Measurements from ENCODE around the gene SF1. TPM values are rescaled to one million over a fixed set of nuclear protein-coding genes. Genes with fewer than 3 reads are reported as not detected.

Gene SF1
- total RNA-seq, 2 experiments from 2014 or later: 442 to 462 TPM

DNA sequence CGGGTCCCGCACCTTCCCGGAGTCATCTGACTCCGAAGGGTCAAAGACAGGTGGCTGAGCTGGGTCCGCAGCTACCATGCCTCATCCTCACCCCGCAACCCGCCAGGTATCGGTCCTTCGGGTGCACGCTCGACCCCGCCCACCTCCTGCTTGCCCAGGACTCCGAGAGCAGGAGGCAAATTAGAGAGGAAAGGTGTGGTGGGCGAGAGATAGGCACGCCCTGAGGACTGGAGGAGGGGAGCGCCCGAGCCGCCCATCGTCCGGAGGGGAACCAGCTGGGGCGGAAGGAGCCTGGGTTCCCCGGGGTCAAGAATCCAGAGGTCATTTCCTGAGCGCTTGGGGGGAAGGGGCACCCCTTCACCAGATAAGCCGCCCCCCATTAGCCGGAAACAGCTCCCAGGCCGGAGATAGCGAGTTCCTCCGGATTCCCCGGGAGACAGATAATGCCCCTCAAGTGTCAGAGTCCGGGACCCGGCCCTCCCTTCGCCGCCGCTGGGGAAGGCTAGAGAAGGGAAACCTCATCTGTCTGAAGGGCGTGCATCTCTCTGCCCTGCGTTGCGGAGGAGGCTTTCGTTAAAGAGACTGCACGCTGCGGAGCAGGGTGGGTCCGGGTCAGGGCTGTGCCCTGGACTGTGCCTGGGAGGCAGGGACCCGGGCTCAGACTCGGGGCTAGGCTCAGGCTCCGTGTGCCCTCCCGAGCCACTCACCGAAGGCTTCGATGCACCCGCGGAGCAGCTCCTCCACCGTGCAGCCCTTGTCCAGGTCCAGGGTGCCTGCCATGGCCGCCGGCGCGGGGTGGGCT lies 36.1 kb downstream of the SF1 start:
- Mint-ChIP-seq H3K4me3 (peak overlapping the region; percentile 67), H3K36me3 (peaks cover 10% of the 10 kb centered on the region), H3K9me3 (ENCODE audit: low read depth) (no peaks in the 10 kb centered on the region), H3K4me1 (peaks cover 26% of the 10 kb centered on the region), H3K27me3 (no peaks in the 10 kb centered on the region), H3K27ac (no peak overlapping the region)
- CTCF ChIA-PET: interaction anchor here (0.6 to 12.7 kb wide), 21 partner anchors 9 to 523 kb away, joined by 3 to 294 read pairs (median 5); partner anchors contain the start of genes CDC42BPG, MEN1, PYGM and SF1
- DNase-seq (peak; percentile 59), ATAC-seq (peak; percentile 0)

DNA sequence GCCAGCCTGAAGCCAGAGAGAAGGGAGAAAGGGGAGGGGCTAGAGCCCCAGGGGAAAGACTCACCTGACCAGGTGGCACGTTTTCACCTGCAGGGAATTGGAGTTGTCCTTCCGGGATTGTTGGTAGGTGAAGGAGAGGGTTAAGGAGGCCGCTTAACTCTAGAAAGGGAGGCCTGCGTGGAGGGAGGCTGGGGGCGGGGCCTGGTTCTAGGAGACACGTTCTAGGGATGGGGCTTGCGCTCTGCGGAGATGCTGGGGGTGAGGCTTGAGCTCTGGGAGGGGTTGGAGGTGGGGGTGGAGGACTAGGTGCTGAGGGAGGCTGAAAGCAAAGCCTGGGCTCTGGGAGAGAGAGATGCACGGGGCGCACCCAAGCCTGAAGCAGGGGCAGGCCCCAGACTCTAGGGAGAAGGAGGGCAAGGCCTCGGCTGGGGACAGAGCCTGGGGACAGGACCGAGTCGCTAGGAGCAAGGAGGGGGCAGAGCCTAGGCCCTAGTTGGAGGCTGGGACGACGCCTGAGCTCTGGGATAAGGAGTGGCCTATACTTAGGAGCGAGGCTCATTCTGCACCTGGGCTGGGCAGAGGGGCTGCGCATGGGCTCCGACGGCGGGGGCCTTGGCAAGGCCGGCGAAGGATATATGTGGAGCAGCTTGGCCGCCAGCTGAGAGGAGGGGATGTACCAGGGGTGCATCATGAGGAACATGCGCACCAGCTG lies 36.8 kb downstream of the SF1 start:
- ATAC-seq: no peak
- Mint-ChIP-seq H3K36me3 (peaks cover 13% of the 10 kb centered on the region), H3K27ac (no peak overlapping the region), H3K4me3 (no peak overlapping the region), H3K4me1 (peaks cover 24% of the 10 kb centered on the region), H3K27me3 (no peaks in the 10 kb centered on the region), H3K9me3 (ENCODE audit: low read depth) (no peaks in the 10 kb centered on the region)
- DNase-seq: no peak
- CTCF ChIA-PET: interaction anchor here (1.8 to 12.7 kb wide), 6 partner anchors 11 to 293 kb away, joined by 7 to 294 read pairs (median 9); partner anchors contain the start of genes CDC42BPG and PYGM

DNA sequence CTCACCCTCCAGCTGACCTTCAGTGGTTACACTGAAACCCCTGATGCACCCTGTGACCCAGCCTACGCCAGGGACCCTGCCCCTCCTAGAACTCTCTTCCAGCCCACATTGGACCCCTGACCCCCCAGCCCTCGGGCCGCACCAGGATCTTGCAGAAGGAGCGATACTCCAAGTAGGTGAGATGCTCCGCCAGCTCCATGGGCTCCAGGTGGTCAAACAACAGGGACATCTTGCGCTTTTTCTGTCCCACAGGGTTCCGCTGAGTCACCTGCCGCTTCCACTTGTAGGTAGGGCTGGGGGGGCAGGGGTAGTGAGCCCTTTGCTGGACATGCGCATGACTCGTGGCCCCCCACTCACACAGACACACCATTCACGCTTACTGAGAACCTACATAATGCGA lies 38.5 kb downstream of the SF1 start:
- CTCF ChIA-PET: interaction anchor here (1.0 to 12.7 kb wide), 2 partner anchors 26 to 51 kb away, joined by 3 to 294 read pairs; partner anchors contain the start of gene PYGM
- Mint-ChIP-seq H3K9me3 (ENCODE audit: low read depth) (no peaks in the 10 kb centered on the region), H3K4me3 (no peak overlapping the region), H3K36me3 (peaks cover 16% of the 10 kb centered on the region), H3K4me1 (peaks cover 19% of the 10 kb centered on the region), H3K27me3 (no peaks in the 10 kb centered on the region), H3K27ac (no peak overlapping the region)
- ATAC-seq (no peak), DNase-seq (no peak)

DNA sequence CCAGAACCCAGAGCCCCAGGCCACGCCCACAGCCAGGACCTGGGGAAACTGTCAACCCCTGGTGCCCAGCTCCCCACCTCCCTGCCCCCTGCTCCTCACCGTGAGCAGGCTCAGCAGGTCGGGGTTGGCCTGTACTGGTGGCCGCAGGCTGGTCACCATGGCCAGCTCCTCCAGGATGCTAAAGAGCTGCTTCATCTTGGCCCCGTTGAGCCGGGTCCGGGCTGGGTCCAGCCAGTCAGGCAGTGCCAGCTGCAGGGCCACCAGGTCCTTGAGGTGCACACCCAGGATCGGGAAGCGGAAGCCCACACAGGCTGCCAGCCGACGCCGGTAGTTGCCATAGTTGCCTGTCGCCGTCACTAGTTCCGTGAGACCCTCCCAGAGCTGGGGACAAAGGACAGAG lies 41.7 kb downstream of the SF1 start:
- H3K9me3 Mint-ChIP-seq (ENCODE audit: low read depth): no peaks in the 10 kb centered on the region
- H3K27ac Mint-ChIP-seq: no peak overlapping the region
- CTCF ChIA-PET: interaction anchor here (0.9 to 12.7 kb wide), 2 partner anchors 29 to 48 kb away, joined by 4 to 294 read pairs; partner anchors contain the start of gene PYGM
- ATAC-seq: no peak
- H3K4me3 Mint-ChIP-seq: no peak overlapping the region
- H3K27me3 Mint-ChIP-seq: no peaks in the 10 kb centered on the region
- no peak for DNase-seq
- H3K4me1 Mint-ChIP-seq: peaks cover 7% of the 10 kb centered on the region
- peaks cover 20% of the 10 kb centered on the region for H3K36me3 Mint-ChIP-seq

DNA sequence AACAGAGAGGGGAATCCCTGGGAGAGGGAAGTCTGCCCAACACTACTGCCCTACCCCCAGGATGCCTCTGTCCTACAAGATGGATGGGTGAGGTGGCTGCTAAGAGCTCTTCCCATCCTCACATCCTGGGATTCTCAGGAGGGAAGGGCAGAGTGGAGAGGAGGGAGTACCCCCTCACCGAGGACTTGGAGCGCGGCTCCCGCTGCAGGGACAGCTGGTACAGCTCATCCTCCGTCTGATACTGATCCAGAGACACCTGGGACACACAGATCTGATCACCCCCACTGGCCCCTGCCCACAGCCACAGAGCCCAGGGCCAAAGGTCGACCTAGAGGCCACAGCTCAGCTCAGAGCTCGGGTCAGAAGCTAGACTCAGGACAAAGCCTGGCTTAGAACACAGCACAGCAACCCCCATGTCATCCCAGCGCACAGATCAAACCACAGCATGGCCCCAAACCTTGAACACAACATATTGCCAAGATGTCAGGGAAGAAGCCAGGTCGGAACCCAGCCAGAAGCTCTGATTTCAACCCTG lies 42.5 kb downstream of the SF1 start:
- H3K36me3 Mint-ChIP-seq: peaks cover 21% of the 10 kb centered on the region
- peaks cover 5% of the 10 kb centered on the region for H3K4me1 Mint-ChIP-seq
- no peak overlapping the region for H3K4me3 Mint-ChIP-seq
- no peaks in the 10 kb centered on the region for H3K9me3 Mint-ChIP-seq (ENCODE audit: low read depth)
- H3K27me3 Mint-ChIP-seq: no peaks in the 10 kb centered on the region
- DNase-seq: no peak
- ATAC-seq: no peak
- CTCF ChIA-PET: interaction anchor here (0.8 to 2.7 kb wide), 3 partner anchors 47 to 86 kb away, joined by 3 to 9 read pairs (median 4); no protein-coding TSS in a partner anchor
- no peak overlapping the region for H3K27ac Mint-ChIP-seq

DNA sequence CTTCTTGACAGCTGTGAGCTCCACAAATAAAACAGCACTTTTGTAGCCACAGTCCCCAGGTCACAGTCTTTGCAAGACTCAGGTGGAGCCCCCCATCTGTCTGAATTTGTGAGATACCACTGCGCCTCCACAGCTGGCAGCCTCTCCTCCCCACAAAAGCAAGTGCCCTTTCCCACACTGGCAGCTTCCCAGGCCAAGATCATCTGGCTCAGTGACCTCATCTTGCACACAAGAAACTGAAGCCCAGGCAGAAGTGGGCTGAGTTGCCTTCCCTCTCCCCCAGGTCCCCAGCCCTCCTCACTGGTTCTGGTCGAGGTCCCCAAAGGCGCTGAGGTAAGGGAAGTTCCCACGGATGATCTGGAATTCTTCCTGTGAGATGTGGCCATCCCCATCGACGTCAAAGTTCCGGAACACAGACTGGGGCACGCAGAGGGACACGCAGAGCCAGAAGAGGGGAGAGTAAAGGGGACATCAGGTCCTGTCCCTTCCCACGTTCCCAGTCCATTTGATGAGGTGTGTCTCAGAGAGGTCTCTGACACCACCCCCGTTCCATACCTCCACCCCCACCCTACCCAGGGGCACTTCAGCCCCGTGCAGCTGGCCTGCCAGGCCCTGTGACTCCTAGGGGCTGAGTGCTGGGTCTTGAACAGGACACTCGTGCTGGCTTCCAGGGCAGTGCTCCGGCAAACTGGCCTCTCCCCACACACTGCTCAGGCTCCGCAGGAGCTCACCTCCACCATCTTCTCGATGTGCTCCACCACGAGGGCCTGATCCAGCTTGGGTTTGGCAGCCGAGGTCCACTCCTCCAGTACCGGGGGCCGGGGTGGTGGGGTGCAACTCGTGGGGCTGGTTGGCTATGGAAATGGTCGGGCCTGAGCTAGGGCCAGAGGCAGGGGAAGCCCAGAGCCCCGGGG lies 43.3 kb downstream of the SF1 start:
- Mint-ChIP-seq H3K36me3 (peaks cover 24% of the 10 kb centered on the region), H3K27me3 (no peaks in the 10 kb centered on the region), H3K9me3 (ENCODE audit: low read depth) (no peaks in the 10 kb centered on the region), H3K27ac (no peak overlapping the region), H3K4me1 (peaks cover 5% of the 10 kb centered on the region), H3K4me3 (no peak overlapping the region)
- CTCF ChIA-PET: interaction anchor here (0.8 to 2.7 kb wide), 4 partner anchors 9 to 85 kb away, joined by 3 to 9 read pairs (median 3); partner anchors contain the start of gene RASGRP2
- DNase-seq (no peak), ATAC-seq (no peak)

DNA sequence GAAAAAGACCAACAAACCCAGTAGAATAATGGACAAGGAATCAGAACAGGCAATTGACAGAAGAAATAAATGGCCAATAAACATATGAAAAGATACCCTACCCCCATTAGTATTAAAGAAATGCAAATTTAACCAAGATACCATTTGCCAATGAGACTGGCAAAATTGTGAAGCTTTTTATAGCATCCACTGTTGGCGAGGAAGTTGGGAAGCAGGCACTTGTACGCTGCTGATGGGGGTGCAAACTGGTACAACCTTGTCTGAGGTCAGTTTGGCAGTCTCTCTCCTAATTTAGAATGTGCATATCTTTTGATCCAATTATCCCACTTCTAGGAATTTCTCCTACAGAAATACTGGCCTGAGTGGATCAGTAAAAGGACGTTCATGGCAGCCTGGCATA lies 46.7 kb downstream of the SF1 start:
- H3K36me3 Mint-ChIP-seq: peaks cover 20% of the 10 kb centered on the region
- CTCF ChIA-PET: interaction anchor here (2.4 kb wide), 1 partner anchor 11 kb away, joined by 9 read pairs; the partner anchor contains the start of gene RASGRP2
- H3K4me1 Mint-ChIP-seq: peaks cover 5% of the 10 kb centered on the region
- ATAC-seq (no peak), DNase-seq (no peak)
- H3K27me3 Mint-ChIP-seq: no peaks in the 10 kb centered on the region
- no peak overlapping the region for H3K4me3 Mint-ChIP-seq
- no peaks in the 10 kb centered on the region for H3K9me3 Mint-ChIP-seq (ENCODE audit: low read depth)
- no peak overlapping the region for H3K27ac Mint-ChIP-seq

DNA sequence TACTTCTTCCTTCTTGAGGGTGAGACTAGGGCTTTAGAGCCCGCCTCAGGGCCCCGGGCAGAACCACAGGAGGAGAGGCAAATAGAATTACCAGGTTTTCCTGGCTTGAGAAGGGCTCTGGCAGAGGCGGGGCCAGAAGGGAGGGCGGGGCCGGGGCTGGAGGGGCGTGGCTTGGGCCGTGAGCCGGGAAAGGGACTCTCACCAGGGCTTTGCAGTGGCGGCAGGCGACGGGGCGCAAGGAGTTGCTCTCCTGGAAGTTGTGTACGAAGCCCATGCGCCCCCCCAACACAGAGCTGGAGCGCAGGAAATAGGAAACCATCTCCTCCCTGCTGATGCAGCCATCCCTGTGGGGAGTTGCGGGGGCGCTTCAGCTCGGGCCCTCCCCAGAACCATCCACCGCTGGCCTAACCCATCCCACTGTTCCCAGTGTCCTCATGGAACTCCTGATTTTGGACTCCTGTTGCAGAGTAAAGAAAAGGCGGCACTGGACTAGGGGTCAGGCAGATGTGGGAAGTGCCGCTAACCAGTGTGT lies 48.4 kb downstream of the SF1 start:
- no peak overlapping the region for H3K4me3 Mint-ChIP-seq
- peaks cover 17% of the 10 kb centered on the region for H3K36me3 Mint-ChIP-seq
- H3K27me3 Mint-ChIP-seq: no peaks in the 10 kb centered on the region
- H3K9me3 Mint-ChIP-seq (ENCODE audit: low read depth): no peaks in the 10 kb centered on the region
- no peak overlapping the region for H3K27ac Mint-ChIP-seq
- peaks cover 5% of the 10 kb centered on the region for H3K4me1 Mint-ChIP-seq
- DNase-seq: no peak
- ATAC-seq: no peak
- CTCF ChIA-PET: interaction anchor here (2.4 kb wide), 1 partner anchor 13 kb away, joined by 9 read pairs; the partner anchor contains the start of gene RASGRP2

DNA sequence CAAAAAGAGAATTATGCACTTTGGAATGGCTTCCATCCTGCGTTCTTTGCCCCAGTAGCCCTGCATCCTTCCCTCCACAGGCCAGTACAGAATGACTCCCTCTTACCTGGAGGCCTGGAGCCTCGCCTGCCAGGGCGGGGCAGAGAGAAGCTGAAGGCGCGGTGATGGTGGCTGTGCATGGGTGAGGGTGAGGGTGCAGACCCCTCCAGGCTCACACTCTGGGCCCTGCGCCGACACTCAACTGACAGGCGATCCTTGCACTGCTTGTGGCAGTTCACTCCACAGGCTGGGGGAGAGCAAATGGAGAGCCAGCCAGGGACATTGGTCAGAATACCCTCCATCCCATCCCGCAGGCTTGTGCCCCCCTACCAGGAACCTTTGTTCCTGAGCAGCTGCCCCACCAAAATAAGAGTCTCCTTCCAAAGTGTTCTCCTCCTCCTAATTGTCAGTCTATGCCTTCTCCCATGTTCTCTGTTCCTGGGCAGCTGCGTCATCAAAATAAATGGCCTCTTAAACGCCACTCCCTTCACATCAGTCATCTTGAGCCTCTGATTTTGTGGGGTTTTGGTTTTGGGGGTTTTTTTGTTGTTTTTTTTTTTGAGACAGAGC lies 49.5 kb downstream of the SF1 start:
- no peaks in the 10 kb centered on the region for H3K27me3 Mint-ChIP-seq
- H3K4me3 Mint-ChIP-seq: no peak overlapping the region
- DNase-seq (no peak), ATAC-seq (no peak)
- H3K36me3 Mint-ChIP-seq: peaks cover 17% of the 10 kb centered on the region
- no peak overlapping the region for H3K27ac Mint-ChIP-seq
- CTCF ChIA-PET: no interaction called here
- no peaks in the 10 kb centered on the region for H3K9me3 Mint-ChIP-seq (ENCODE audit: low read depth)
- peaks cover 9% of the 10 kb centered on the region for H3K4me1 Mint-ChIP-seq

DNA sequence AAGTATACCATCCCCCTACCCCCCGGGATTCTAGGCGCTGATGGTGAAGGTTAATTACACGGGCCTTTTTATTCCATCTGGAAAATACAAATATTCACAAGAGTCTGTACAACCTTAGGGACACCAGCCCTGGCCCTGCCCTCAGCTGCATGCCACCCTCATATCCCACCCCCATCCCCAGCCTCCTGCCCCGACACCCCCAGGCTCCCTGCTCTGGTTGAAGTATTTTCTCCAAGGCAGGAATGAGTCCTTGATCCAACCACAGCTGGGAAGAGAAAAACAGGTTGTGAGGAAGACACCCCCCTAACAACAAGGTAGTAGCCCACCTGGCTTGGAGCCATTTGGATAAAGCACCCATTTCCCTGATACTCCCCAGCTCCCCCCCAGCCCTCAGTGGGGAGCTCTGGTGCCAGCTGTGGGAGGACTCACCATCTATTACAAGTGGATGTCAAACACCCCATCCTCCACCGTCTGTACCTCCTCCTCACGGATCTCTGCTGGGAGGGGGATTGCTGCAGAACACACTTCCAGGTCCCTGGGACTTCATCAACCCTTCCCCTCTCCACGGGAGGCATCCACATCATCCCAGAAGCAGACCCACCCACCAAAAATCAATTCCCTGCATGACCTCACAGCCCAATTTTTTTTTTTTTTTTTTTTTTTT lies 51.3 kb downstream of the SF1 start:
- Mint-ChIP-seq H3K27ac (no peak overlapping the region), H3K4me3 (no peak overlapping the region), H3K9me3 (ENCODE audit: low read depth) (no peaks in the 10 kb centered on the region), H3K27me3 (peaks cover 5% of the 10 kb centered on the region), H3K4me1 (peaks cover 8% of the 10 kb centered on the region), H3K36me3 (peaks cover 16% of the 10 kb centered on the region)
- no peak for ATAC-seq
- CTCF ChIA-PET: interaction anchor here (0.7 to 1.9 kb wide), 2 partner anchors 16 to 372 kb away, joined by 3 to 9 read pairs; partner anchors contain the start of gene RASGRP2
- no peak for DNase-seq

DNA sequence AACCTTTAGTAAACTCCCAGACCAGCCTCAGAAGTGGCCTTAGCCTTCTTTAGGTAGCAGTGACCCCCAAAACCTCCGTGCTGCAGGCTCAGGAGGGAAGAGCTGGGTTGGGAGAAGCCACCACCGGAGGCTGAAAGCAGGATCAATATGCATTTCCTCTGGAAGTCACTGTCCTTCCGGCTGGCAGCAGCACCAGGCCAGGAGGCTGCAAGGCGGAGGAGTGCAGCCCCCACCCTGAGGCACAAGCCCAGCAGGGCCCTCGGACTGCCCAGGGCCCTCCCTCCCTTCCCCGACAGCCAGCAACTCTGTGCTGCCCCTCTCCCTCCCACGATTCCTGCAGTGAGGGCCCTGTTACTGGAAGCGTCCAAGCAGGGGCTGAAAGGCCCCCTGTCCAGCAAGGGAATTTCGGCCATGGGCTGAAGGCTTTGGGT lies 52.1 kb downstream of the SF1 start:
- Mint-ChIP-seq H3K27ac (no peak overlapping the region), H3K27me3 (peaks cover 13% of the 10 kb centered on the region), H3K4me1 (peaks cover 8% of the 10 kb centered on the region), H3K9me3 (ENCODE audit: low read depth) (no peaks in the 10 kb centered on the region), H3K36me3 (peaks cover 9% of the 10 kb centered on the region), H3K4me3 (no peak overlapping the region)
- no peak for ATAC-seq
- CTCF ChIA-PET: interaction anchor here (0.6 to 1.9 kb wide), 2 partner anchors 17 to 37 kb away, joined by 3 to 9 read pairs; partner anchors contain the start of gene RASGRP2
- DNase-seq: no peak

All from activated CD8-positive, alpha-beta memory T cell treated with anti-CD3 and anti-CD28 coated beads, Interleukin-2, amount 10 ng/mL, durations not matched to agents 7 days and 5 days (primary cell).